ENCODE measurements around the gene REG1A. TPM values are rescaled to one million over a fixed set of nuclear protein-coding genes. Genes with fewer than 3 reads are reported as not detected.

The REG1A gene
- polyA plus RNA-seq, 1 donor (not counting 4 experiments of a cell fraction or from before 2014, with no cell fraction given): not detected

DNA sequence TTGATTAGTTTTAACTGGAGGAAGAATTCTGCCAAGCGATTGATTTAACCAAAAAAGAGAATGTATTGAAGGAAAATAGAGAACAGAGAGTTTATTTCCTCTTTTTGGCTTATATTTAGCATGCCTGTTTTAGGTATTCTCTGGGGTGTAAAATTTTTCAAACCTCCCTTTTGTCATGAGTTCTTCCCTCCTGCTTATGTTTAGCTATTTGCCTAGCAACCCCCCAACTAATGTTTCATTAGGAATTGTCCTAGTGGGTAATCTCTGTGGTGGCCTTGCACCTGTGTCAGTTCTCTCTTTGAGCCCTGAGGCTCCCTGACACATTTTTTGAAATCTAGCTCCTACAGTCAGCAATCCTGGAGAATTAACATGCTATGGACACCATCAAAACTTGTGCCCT, 20.0 kb upstream of the REG1A start:
- Histone ChIP-seq H3K4me1 (ENCODE audit: control insufficient read depth, extremely low read depth, insufficient read depth, low read length) (no peaks in the 10 kb centered on the region), H3K9ac (ENCODE audit: control insufficient read depth, extremely low read depth, insufficient read depth, low read length) (no peak overlapping the region), H3K36me3 (ENCODE audit: control insufficient read depth in 2 of 2, extremely low read depth in 1 of 2, insufficient read depth in 2 of 2, low read length in 2 of 2) (no peaks in the 10 kb centered on the region), H3K4me3 (ENCODE audit: control insufficient read depth in 2 of 3, extremely low read depth in 1 of 3, insufficient read depth in 2 of 3, low read depth in 1 of 3, low read length in 3 of 3) (no peak overlapping the region), H3K27me3 (ENCODE audit: control insufficient read depth, extremely low read depth, insufficient read depth, low read length) (no peaks in the 10 kb centered on the region), H3K9me1 (ENCODE audit: control insufficient read depth, extremely low read depth, insufficient read depth, low read length) (no peaks in the 10 kb centered on the region), H2AFZ (ENCODE audit: control insufficient read depth, low read length) (no peak overlapping the region), H3K4me2 (ENCODE audit: control insufficient read depth, extremely low read depth, insufficient read depth, low read depth, low read length) (no peak overlapping the region), H3K79me2 (ENCODE audit: control insufficient read depth, insufficient read depth, low read length) (no peaks in the 10 kb centered on the region), H4K20me1 (ENCODE audit: control insufficient read depth, extremely low read depth, insufficient read depth, low read length) (no peaks in the 10 kb centered on the region), H3K9me3 (ENCODE audit: control insufficient read depth, low read depth, low read length) (no peaks in the 10 kb centered on the region), H3K27ac (ENCODE audit: control insufficient read depth, insufficient read depth, low read length) (no peak overlapping the region)
- TF ChIP-seq EZH2 (IDR thresholded peaks at IDR 0.05; ENCODE audit: low read length): no peak
- TF ChIP-seq, protein P1, sequence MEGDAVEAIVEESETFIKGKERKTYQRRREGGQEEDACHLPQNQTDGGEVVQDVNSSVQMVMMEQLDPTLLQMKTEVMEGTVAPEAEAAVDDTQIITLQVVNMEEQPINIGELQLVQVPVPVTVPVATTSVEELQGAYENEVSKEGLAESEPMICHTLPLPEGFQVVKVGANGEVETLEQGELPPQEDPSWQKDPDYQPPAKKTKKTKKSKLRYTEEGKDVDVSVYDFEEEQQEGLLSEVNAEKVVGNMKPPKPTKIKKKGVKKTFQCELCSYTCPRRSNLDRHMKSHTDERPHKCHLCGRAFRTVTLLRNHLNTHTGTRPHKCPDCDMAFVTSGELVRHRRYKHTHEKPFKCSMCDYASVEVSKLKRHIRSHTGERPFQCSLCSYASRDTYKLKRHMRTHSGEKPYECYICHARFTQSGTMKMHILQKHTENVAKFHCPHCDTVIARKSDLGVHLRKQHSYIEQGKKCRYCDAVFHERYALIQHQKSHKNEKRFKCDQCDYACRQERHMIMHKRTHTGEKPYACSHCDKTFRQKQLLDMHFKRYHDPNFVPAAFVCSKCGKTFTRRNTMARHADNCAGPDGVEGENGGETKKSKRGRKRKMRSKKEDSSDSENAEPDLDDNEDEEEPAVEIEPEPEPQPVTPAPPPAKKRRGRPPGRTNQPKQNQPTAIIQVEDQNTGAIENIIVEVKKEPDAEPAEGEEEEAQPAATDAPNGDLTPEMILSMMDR (optimal IDR thresholded peaks at IDR 0.05 in 1 of 3, IDR thresholded peaks at IDR 0.05 in 1 of 3, conservative IDR thresholded peaks at IDR 0.05 in 1 of 3; ENCODE audit: extremely low read depth in 1 of 3, insufficient read depth in 2 of 3, low read length in 3 of 3): no peak
- no peak for FAIRE-seq
- dilution Hi-C loops (cut with MboI; ENCODE audit: extremely low pct_ligation_motif_present, low sequenced_read_pairs): no loop called here
- DNase-seq (ENCODE audit: low read depth, low spot score): no peak

DNA sequence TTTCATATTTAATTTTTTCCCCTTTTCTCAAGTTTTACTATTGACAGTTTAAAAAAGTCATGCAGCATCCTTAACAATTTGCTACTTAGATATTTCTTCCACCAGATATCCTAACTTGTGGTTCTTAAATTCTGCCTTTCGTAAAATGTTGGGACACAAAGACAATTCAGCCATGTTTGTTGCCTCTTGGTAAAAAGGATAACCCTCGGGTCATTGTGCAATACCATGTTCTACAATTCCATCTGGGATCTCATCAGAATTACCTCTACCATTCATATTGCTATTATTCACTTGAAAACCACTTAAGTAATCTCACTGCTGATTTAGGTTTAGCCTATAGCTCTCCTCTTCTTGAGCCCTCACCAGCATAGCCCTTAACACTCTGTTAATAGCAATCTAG, 19.3 kb upstream of the REG1A start:
- no peak overlapping the region for H3K4me3 ChIP-seq (ENCODE audit: control insufficient read depth in 2 of 3, extremely low read depth in 1 of 3, insufficient read depth in 2 of 3, low read depth in 1 of 3, low read length in 3 of 3)
- TF ChIP-seq, protein P1 (optimal IDR thresholded peaks at IDR 0.05 in 1 of 3, IDR thresholded peaks at IDR 0.05 in 1 of 3, conservative IDR thresholded peaks at IDR 0.05 in 1 of 3; ENCODE audit: extremely low read depth in 1 of 3, insufficient read depth in 2 of 3, low read length in 3 of 3): no peak
- TF ChIP-seq EZH2 (IDR thresholded peaks at IDR 0.05; ENCODE audit: low read length): no peak
- H4K20me1 ChIP-seq (ENCODE audit: control insufficient read depth, extremely low read depth, insufficient read depth, low read length): no peaks in the 10 kb centered on the region
- no peaks in the 10 kb centered on the region for H3K79me2 ChIP-seq (ENCODE audit: control insufficient read depth, insufficient read depth, low read length)
- no peak overlapping the region for H2AFZ ChIP-seq (ENCODE audit: control insufficient read depth, low read length)
- dilution Hi-C loops (cut with MboI; ENCODE audit: extremely low pct_ligation_motif_present, low sequenced_read_pairs): no loop called here
- no peak overlapping the region for H3K9ac ChIP-seq (ENCODE audit: control insufficient read depth, extremely low read depth, insufficient read depth, low read length)
- FAIRE-seq (no peak), DNase-seq (ENCODE audit: low read depth, low spot score) (no peak)
- H3K4me2 ChIP-seq (ENCODE audit: control insufficient read depth, extremely low read depth, insufficient read depth, low read depth, low read length): no peak overlapping the region
- no peaks in the 10 kb centered on the region for H3K36me3 ChIP-seq (ENCODE audit: control insufficient read depth in 2 of 2, extremely low read depth in 1 of 2, insufficient read depth in 2 of 2, low read length in 2 of 2)
- H3K27me3 ChIP-seq (ENCODE audit: control insufficient read depth, extremely low read depth, insufficient read depth, low read length): no peaks in the 10 kb centered on the region
- no peaks in the 10 kb centered on the region for H3K9me3 ChIP-seq (ENCODE audit: control insufficient read depth, low read depth, low read length)
- no peaks in the 10 kb centered on the region for H3K9me1 ChIP-seq (ENCODE audit: control insufficient read depth, extremely low read depth, insufficient read depth, low read length)
- no peaks in the 10 kb centered on the region for H3K4me1 ChIP-seq (ENCODE audit: control insufficient read depth, extremely low read depth, insufficient read depth, low read length)
- no peak overlapping the region for H3K27ac ChIP-seq (ENCODE audit: control insufficient read depth, insufficient read depth, low read length)
